HepG2 (cell line): ENCODE measurements around the gene SNF8. TPM values are rescaled to one million over a fixed set of nuclear protein-coding genes. Genes with fewer than 3 reads are reported as not detected.

ENCODE experiments used
- AKAP8 ChIP-seq: sonication (generic); formaldehyde crosslinking; IDR thresholded peaks from 2 replicates; pipeline ENCODE4 v1.5.1; 2020; ENCODE audit warnings: mild to moderate bottlenecking, missing genetic modification reagents
- HDAC2 ChIP-seq: sonication (generic); formaldehyde crosslinking; IDR thresholded peaks from 2 replicates; pipeline ENCODE4 v1.4.0; 2020; ENCODE audit warnings: missing genetic modification reagents
- HIVEP1 ChIP-seq: sonication (generic); formaldehyde crosslinking; IDR thresholded peaks from 2 replicates; pipeline ENCODE4 v1.4.0; 2020; ENCODE audit warnings: mild to moderate bottlenecking, missing genetic modification reagents
- KDM1A ChIP-seq: IDR thresholded peaks from 2 replicates; pipeline ENCODE4 v1.6.1; 2016; ENCODE audit warnings: missing compliant biosample characterization
- KLF12 ChIP-seq: sonication (generic); formaldehyde crosslinking; IDR thresholded peaks from 2 replicates; pipeline ENCODE4 v1.4.0; 2020; ENCODE audit warnings: missing genetic modification reagents, borderline replicate concordance
- MIXL1 ChIP-seq: IDR thresholded peaks from 2 replicates; pipeline ENCODE4 v1.6.1; 2016
- NR2F6 ChIP-seq, 2 experiments: IDR thresholded peaks; 2 replicates each; pipeline ENCODE4 v1.6.1; 2016; ENCODE audit warnings: antibody characterized with exemption in 1 of 2, mild to moderate bottlenecking in 1 of 2
- POLR2G ChIP-seq: fragments of 200-400 bp; formaldehyde crosslinking; IDR thresholded peaks from 2 replicates; pipeline ENCODE4 v1.6.1; 2018; ENCODE audit warnings: mild to moderate bottlenecking, low read depth, low read length, moderate library complexity
- TBX2 ChIP-seq: sonication (generic); formaldehyde crosslinking; IDR thresholded peaks from 2 replicates; pipeline ENCODE4 v1.5.0; 2020; ENCODE audit warnings: missing genetic modification reagents, mild to moderate bottlenecking, borderline replicate concordance
- XRCC5 ChIP-seq: fragments of 200-400 bp; formaldehyde crosslinking; optimal IDR thresholded peaks from 2 replicates; pipeline ENCODE3; 2017; ENCODE audit warnings: mild to moderate bottlenecking, low read length
- YEATS4 ChIP-seq: sonication (generic); formaldehyde crosslinking; IDR thresholded peaks from 2 replicates; pipeline ENCODE4 v1.4.0; 2020; ENCODE audit warnings: missing genetic modification reagents, borderline replicate concordance
- ZKSCAN5 ChIP-seq: sonication (generic); formaldehyde crosslinking; IDR thresholded peaks from 2 replicates; pipeline ENCODE4 v1.5.1; 2020; ENCODE audit warnings: mild to moderate bottlenecking, missing genetic modification reagents
- ZNF264 ChIP-seq: sonication (generic); formaldehyde crosslinking; IDR thresholded peaks from 2 replicates; pipeline ENCODE4 v1.4.0; 2020; ENCODE audit warnings: missing genetic modification reagents
- ZNF30 ChIP-seq: sonication (generic); formaldehyde crosslinking; IDR thresholded peaks from 2 replicates; pipeline ENCODE4 v1.5.0; 2020; ENCODE audit warnings: mild to moderate bottlenecking, missing genetic modification reagents
- ZNF616 ChIP-seq: sonication (generic); formaldehyde crosslinking; IDR thresholded peaks from 2 replicates; pipeline ENCODE4 v1.5.0; 2020; ENCODE audit warnings: low read depth, mild to moderate bottlenecking, missing genetic modification reagents
- ZNF660 ChIP-seq: sonication (generic); formaldehyde crosslinking; IDR thresholded peaks from 2 replicates; pipeline ENCODE4 v1.5.1; 2020; ENCODE audit warnings: mild to moderate bottlenecking, low read depth, missing genetic modification reagents, borderline replicate concordance
- ZNF746 ChIP-seq: sonication (generic); formaldehyde crosslinking; IDR thresholded peaks from 2 replicates; pipeline ENCODE4 v1.8.0; 2022; ENCODE audit warnings: mild to moderate bottlenecking, missing genetic modification reagents
- ZNF878 ChIP-seq: sonication (generic); formaldehyde crosslinking; IDR thresholded peaks from 2 replicates; pipeline ENCODE4 v1.8.1; 2023; ENCODE audit warnings: mild to moderate bottlenecking, missing genetic modification reagents, moderate library complexity
- polyA plus RNA-seq, 8 experiments: library from polyadenylated mRNA; depleted of rRNA in 3 of 8; stranded (reverse) in 7 of 8; unstranded in 1 of 8; fragments of >200 nt; fragmentation: Illumina TruSeq in 4 of 8; extraction: Trizol in 4 of 8; gene quantifications; 2 replicates each; pipeline versions ENCODE4 v1.2.1 to v1.2.3, GENCODE V29; 2011 to 2016; ENCODE audit warnings: low read depth in 4 of 8, missing spikeins in 1 of 8, mixed read lengths in 1 of 8; ENCODE audit not compliant: insufficient read depth in 1 of 8
- total RNA-seq, 5 experiments: library from RNA; depleted of rRNA; stranded (reverse); fragments of >200 nt; fragmentation: Illumina TruSeq; extraction: Trizol; gene quantifications; 2 replicates each; pipeline ENCODE4 v1.2.3, GENCODE V29; 2016; ENCODE audit warnings: low read depth in 1 of 5
- TF ChIP-seq, protein P1 (sequence below): sonication (generic); formaldehyde crosslinking; IDR thresholded peaks from 2 replicates; pipeline ENCODE4 v1.4.0; 2020; ENCODE audit warnings: mild to moderate bottlenecking, missing genetic modification reagents
- TF ChIP-seq, protein P2 (sequence below): sonication (generic); formaldehyde crosslinking; IDR thresholded peaks from 2 replicates; pipeline ENCODE4 v1.8.0; 2022; ENCODE audit warnings: mild to moderate bottlenecking, missing genetic modification reagents; ENCODE audit not compliant: insufficient replicate concordance
- TF ChIP-seq, protein P3 (sequence below): sonication (generic); formaldehyde crosslinking; IDR thresholded peaks from 2 replicates; pipeline ENCODE4 v1.5.0; 2020; ENCODE audit warnings: mild to moderate bottlenecking, missing genetic modification reagents

The SNF8 gene
- total and polyA plus RNA-seq, 2 of the 13 experiments (the other 11 are each of a cell fraction or from before 2014, with no cell fraction given) = 114 to 153 TPM

DNA sequence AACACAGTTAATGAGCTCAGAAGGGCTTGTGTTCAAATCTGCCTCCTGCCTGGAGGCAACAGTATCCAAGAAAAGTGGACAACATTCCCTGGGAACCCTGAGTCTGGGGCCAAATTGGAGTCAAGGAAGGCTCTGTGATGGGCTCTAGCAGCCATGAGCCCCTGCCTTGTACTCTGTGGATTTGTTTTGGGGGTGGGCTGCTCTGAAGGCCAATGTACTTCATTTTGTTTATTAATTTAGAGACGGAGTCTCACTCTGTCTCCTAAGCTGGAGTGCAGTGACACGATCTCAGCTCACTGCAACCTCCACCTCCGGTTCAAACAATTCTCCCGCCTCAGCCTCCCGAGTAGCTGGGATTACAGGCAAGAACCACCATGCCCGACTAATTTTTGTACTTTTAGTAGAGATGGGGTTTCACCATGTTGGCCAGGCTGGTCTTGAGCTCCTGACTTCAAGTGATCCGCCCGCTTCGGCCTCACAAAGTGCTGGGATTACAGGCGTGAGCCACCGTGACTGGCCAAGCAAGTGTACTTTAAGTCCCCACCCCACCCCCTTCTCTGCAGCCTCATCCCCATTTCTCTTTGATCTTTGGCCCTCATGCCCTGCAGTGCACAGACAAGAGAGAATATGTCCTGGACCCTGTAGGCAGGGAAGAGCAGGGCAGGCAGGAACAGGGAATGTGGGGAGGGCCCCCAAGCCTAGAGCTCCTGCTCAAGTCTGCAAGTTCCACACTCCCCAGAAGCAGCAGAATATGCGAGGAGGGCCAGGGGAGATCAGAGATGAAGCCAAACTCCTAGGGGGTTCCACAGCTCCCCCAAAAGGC is 26.4 kb upstream of the SNF8 start (continued):
- peak; percentile 43; the same call in 1 of the 2 replicates for TF ChIP-seq ZNF616 (CRISPR knock-in tag)
- peak; percentile 77; the same call in 1 of the 2 replicates for TF ChIP-seq YEATS4 (CRISPR knock-in tag)
- peak; percentile 86 for TF ChIP-seq NR2F6 (IDR thresholded peaks at IDR 0.05)
- TF ChIP-seq NR2F6 (CRISPR knock-in tag; IDR thresholded peaks at IDR 0.05) = peak; percentile 90
- TF ChIP-seq AKAP8 (CRISPR knock-in tag) = 0 out of 2 replicates have a peak, but pooled peaks have one; percentile 44
- TF ChIP-seq KDM1A (CRISPR knock-in tag) = peak; percentile 79
- TF ChIP-seq ZNF264 (CRISPR knock-in tag) = peak; percentile 92
- no peak for TF ChIP-seq ZNF660
- TF ChIP-seq ZNF878 (CRISPR knock-in tag) = peak; percentile 47; the same call in 1 of the 2 replicates
- TF ChIP-seq XRCC5 = peak; percentile 84
- no peak for TF ChIP-seq ZNF30 (CRISPR knock-in tag)
- TF ChIP-seq MIXL1 = peak; percentile 79
- no peak for TF ChIP-seq ZKSCAN5 (CRISPR knock-in tag)
- TF ChIP-seq, protein P1, sequence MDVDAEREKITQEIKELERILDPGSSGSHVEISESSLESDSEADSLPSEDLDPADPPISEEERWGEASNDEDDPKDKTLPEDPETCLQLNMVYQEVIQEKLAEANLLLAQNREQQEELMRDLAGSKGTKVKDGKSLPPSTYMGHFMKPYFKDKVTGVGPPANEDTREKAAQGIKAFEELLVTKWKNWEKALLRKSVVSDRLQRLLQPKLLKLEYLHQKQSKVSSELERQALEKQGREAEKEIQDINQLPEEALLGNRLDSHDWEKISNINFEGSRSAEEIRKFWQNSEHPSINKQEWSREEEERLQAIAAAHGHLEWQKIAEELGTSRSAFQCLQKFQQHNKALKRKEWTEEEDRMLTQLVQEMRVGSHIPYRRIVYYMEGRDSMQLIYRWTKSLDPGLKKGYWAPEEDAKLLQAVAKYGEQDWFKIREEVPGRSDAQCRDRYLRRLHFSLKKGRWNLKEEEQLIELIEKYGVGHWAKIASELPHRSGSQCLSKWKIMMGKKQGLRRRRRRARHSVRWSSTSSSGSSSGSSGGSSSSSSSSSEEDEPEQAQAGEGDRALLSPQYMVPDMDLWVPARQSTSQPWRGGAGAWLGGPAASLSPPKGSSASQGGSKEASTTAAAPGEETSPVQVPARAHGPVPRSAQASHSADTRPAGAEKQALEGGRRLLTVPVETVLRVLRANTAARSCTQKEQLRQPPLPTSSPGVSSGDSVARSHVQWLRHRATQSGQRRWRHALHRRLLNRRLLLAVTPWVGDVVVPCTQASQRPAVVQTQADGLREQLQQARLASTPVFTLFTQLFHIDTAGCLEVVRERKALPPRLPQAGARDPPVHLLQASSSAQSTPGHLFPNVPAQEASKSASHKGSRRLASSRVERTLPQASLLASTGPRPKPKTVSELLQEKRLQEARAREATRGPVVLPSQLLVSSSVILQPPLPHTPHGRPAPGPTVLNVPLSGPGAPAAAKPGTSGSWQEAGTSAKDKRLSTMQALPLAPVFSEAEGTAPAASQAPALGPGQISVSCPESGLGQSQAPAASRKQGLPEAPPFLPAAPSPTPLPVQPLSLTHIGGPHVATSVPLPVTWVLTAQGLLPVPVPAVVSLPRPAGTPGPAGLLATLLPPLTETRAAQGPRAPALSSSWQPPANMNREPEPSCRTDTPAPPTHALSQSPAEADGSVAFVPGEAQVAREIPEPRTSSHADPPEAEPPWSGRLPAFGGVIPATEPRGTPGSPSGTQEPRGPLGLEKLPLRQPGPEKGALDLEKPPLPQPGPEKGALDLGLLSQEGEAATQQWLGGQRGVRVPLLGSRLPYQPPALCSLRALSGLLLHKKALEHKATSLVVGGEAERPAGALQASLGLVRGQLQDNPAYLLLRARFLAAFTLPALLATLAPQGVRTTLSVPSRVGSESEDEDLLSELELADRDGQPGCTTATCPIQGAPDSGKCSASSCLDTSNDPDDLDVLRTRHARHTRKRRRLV (CRISPR knock-in tag) = no peak
- TF ChIP-seq POLR2G = peak; percentile 86
- peak; percentile 61; the same call in 1 of the 2 replicates for TF ChIP-seq TBX2 (CRISPR knock-in tag)
- TF ChIP-seq, protein P2, sequence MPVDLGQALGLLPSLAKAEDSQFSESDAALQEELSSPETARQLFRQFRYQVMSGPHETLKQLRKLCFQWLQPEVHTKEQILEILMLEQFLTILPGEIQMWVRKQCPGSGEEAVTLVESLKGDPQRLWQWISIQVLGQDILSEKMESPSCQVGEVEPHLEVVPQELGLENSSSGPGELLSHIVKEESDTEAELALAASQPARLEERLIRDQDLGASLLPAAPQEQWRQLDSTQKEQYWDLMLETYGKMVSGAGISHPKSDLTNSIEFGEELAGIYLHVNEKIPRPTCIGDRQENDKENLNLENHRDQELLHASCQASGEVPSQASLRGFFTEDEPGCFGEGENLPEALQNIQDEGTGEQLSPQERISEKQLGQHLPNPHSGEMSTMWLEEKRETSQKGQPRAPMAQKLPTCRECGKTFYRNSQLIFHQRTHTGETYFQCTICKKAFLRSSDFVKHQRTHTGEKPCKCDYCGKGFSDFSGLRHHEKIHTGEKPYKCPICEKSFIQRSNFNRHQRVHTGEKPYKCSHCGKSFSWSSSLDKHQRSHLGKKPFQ (CRISPR knock-in tag) = no peak
- TF ChIP-seq HIVEP1 (CRISPR knock-in tag) = no peak
- peak; percentile 94 for TF ChIP-seq HDAC2 (CRISPR knock-in tag)
- peak; percentile 90 for TF ChIP-seq ZNF746 (CRISPR knock-in tag)
- TF ChIP-seq, protein P3, sequence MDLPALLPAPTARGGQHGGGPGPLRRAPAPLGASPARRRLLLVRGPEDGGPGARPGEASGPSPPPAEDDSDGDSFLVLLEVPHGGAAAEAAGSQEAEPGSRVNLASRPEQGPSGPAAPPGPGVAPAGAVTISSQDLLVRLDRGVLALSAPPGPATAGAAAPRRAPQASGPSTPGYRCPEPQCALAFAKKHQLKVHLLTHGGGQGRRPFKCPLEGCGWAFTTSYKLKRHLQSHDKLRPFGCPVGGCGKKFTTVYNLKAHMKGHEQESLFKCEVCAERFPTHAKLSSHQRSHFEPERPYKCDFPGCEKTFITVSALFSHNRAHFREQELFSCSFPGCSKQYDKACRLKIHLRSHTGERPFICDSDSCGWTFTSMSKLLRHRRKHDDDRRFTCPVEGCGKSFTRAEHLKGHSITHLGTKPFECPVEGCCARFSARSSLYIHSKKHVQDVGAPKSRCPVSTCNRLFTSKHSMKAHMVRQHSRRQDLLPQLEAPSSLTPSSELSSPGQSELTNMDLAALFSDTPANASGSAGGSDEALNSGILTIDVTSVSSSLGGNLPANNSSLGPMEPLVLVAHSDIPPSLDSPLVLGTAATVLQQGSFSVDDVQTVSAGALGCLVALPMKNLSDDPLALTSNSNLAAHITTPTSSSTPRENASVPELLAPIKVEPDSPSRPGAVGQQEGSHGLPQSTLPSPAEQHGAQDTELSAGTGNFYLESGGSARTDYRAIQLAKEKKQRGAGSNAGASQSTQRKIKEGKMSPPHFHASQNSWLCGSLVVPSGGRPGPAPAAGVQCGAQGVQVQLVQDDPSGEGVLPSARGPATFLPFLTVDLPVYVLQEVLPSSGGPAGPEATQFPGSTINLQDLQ (CRISPR knock-in tag) = no peak; the same call in 1 of the 2 replicates
- peak; percentile 51; the same call in 1 of the 2 replicates for TF ChIP-seq KLF12 (CRISPR knock-in tag)
